Limb (tissue), 2 donors: ENCODE data around the gene SHLD3.
"Not testable (repeated sequence)": the region's sequence is repeated elsewhere in the genome, so short reads cannot be mapped to it uniquely, and the experiment has no call there.

Experiments used
- DNase-seq, 2 donors: peaks; one replicate each; pipeline ENCODE4 v3.0.0-alpha.2; 2016; ENCODE audit errors: extremely low spot score in 2 of 2

SHLD3 gene, protein sequence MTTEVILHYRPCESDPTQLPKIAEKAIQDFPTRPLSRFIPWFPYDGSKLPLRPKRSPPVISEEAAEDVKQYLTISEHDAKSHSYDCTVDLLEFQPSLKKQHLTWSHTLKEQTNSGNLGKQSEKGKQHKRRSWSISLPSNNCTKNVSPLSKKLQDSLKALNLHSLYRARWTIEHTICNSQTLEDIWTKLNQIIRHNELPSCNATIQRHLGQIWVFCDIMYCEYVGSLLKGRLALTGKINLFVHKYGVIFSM

GRCh38 chr5:65624571-65625555 is at the start of gene SHLD3, which contains the start of gene TRAPPC13:
Gene SHLD3 (plus strand): TSS chr5:65625027. CDS start chr5:65629588, 4,561 bp downstream.
Gene TRAPPC13 (plus strand): TSS chr5:65625027. CDS start chr5:65625061, 34 bp downstream.
- peak; percentile 87 to 94 for DNase-seq

- DNase-seq = no peak
These were observed 47.7 kb upstream of the SHLD3 start for GRCh38 chr5:65577141-65577540.

- no peak for DNase-seq
These were observed 36.1 kb upstream of the SHLD3 start for GRCh38 chr5:65588694-65589093.

GRCh38 chr5:65601761-65602160 is 23.1 kb upstream of the SHLD3 start:
- DNase-seq = not testable (repeated sequence)

DNA sequence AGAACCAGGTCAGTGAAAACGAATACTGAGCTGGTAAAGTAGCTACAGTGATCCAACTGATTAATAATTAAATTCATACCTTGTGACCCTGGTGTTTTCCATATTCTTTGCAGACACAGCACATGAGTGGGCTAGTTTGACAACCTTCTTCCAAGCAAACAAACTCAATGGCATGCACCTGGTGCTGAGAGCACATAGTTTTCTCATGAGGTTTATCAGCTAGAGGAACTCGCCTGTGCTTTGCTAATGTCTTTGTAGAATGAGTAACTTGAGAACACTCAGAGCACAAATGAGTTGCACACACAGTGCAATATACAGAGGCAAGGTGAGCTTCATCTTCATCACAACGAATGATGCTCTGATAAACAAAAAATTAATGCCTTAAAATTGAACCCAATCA is 13.3 kb upstream of the SHLD3 start:
- DNase-seq = no peak

DNA sequence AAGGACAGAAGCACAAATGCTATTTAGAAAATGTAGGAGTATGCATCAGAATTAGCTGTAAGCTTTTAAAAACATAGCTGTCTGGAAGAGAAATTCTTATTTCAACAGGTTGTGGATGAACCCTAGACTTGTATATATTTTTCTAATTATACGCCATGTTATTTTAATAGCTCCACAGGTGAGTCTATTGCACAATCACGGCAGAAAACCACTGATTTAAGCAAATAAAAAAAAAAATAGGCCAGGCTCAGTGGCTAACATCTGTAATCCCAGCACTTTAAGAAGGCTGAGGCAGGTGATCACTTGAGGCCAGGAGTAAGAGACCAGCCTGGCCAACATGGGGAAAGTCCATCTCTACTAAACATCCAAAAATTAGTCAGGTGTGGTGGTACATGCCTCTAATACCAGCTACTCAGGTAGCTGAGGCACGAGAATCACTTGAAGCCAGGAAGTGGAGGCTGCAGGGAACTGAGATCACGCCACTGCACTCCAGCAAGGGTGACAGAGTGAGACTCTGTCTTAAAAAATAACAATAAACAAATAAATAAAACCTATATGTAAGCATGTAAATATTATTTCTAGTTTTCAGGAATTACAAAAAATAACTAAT is 12.4 kb upstream of the SHLD3 start:
- DNase-seq = no peak

DNA sequence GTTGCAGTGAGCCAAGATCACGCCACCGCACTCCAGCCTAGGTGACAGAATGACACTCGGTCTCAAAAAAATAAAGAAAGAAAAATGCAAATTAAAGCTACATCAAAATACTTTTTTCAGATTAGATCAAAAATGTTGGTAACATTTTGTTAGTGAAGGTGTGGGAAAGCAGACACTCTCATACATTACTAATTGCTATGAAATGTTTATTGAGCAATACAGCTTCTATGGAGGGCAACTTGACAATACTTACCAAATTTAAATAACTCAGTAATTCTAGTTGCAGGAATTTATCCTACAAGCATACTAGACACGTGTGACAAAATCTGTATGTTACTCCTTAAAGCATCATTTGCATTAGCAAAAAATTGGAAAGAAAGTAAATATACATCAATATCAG is 4.8 kb upstream of the SHLD3 start:
- no peak for DNase-seq

- DNase-seq = not testable (repeated sequence)
These were observed 2.9 kb upstream of the SHLD3 start for GRCh38 chr5:65621961-65622360.

GRCh38 chr5:65623482-65623881 is 1.3 kb upstream of the SHLD3 start:
- no peak for DNase-seq

DNA sequence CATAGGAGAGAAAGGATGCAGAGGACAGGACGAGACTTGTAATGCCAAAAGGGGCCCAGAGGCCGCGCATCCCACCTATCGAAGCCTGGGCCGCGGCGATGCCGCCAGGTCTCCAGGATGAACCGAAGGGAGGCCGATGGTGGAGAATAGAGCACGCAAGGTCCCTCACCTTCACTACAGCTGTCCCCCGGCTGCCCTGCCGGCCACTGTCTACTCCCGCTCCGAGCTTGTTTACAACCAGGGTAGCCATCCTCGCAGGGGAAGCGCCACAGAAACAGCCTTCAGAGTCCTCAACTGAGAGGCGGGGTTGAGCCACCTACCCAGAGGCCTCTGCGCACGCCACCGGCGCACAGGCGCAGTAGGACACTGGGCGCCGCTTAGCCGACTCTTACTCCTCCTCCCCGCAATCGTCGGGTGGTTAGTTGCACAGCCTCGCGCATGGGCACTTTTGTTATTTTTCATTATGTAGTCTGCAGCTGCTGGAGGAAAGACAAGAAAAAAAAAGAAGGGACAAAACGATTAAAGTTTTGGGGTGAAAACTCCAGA is 729 bp upstream of the SHLD3 start, which contains the start of gene TRIM23:
Gene TRIM23, minus strand, starts transcription at position 309 of the 546 bp plus-strand sequence. Its CDS starts 59 bp downstream, at position 250.
- peak; percentile 92 to 96 for DNase-seq

DNA sequence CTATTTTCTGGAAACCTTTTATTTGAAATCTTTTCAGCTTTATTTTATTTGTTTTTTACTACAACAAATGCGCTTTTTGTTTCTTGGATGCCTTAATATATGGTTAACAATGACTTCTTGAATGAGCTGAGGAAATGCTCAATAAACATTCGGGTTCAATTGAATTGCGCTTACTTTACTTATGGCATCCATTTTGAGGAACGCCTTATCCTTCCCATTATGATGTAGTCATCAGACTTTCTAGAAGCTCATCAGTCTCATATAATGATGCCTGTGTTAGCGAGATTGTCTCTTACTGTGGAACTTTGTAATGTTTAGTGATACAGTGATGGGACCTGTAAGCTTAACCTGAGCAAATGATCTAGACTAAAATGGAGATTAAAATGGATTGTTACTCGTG is 916 bp downstream of the SHLD3 start:
- DNase-seq = no peak

DNA sequence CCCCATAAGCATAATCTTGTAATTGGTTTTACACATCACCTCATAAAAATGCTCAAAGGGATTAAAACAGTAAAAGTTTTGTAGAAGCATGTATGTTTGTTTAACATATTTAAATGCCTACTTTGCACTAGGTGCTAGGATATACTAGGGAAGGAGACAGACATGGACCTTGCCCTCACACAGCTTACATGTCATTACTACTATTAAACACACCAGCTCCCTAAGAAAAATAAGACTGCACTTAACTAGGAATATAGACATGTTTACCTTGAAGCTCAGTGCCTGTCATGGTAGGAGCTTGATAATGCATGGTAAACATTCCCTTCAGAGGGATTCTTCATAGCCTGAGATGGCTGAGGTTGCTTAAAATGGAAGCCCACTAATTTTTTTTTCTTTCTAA is 6.2 kb downstream of the SHLD3 start:
- DNase-seq = no peak

DNA sequence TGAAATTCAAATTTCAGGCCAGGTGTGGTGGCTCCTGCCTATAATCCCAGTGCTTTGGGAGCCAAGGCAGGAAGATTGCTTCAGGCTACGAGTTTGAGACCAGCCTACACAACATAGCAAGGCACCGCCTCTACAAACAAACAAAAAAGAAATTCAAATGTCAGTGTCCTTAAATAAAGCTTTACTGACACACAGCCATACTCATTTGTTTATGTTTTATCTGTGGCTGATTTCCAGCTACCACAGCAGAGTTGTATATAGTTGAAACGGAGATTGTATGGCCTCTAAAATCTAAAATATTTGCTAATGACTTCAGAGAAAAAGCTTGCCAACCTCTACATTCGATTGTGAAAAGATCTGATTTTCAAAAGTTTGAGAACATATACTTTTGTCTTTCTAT is 15.4 kb downstream of the SHLD3 start:
- no peak for DNase-seq

GRCh38 chr5:65646938-65647337 is 22.1 kb downstream of the SHLD3 start:
- DNase-seq = no peak

DNA sequence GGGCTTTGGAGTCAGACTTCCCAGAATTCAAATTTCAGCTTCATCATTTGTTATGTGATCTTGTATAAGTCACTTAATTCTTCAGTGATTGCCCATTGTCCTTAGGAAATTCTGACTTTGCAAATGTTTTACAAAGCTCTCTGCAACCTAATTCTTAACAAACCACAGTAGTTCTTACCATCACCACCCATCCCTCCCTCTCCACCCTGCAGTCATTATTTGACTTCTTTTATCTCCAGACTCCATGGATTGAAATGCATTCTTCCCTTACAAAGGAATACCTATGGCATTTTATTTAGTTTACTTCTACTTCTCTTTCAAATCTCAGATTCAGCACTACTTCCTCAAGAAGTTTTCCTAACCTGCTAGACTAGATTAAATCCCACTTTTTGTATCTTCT is 23.1 kb downstream of the SHLD3 start:
- DNase-seq = no peak

GRCh38 chr5:65651144-65651543 is 26.3 kb downstream of the SHLD3 start:
- no peak for DNase-seq

DNA sequence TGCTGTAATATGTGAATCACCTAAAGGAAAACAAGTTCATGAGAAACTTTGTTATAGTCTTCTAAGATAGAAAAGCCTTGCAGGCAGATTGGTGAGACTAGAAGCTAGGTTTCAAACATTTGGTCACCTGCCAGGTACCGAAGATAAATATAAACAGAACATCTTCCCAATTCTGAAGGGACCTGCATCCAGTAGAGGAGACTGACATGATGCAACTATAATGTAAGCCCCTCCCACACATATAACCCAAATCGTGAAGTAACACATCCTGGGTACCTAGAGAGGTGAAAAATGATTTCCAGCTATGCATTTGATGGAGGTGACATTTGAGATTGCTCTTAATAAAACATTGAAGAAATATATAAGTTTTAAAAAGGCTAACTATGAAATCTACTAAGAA is 29.9 kb downstream of the SHLD3 start:
- no peak for DNase-seq

- DNase-seq = peak in 1 of 2 donors; percentile 5
These were observed 39.1 kb downstream of the SHLD3 start for GRCh38 chr5:65663804-65664521.

GRCh38 chr5:65668696-65669095 is 43.9 kb downstream of the SHLD3 start:
- DNase-seq = no peak

DNA sequence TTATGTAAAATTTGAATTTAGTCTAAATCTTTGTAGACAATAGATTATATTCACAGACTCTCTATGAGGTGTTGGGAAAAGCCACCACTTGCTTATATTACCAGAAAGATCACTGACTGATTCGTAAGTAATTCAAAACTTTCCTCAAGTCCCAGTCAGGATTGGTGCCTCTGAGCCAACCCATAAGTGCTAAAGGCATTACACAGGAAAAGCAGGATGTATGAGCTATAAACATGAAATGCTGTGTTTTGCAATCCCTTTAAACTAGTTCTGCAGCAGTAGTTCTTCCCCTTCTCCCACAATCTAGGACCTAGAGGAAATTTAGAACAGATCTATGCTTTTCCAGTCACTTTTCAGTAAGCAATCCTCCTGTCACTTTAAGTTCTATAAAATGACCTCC is 48.0 kb downstream of the SHLD3 start:
- no peak for DNase-seq

DNA sequence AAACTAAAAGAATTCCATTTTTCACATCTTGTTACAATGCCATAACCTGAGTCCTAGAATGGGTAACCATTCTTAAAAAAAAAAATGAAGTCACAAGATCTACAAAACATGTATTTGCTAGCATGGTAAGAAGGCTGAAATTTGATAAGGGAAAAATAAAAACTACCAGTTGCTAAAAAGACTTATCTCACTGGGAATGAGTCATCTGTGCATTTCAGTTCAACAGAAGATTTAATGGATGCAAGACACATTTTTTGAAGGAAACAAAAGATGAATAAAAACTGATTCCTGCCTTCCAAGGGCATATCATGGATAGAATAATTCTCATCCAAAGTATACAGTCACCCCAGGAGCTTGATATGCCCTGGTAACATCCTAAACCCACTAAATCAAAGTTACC is 49.9 kb downstream of the SHLD3 start:
- DNase-seq = no peak
